HG03066 (cell line): ENCODE results near the gene KLHL20.
"Not testable (repeated sequence)": the region's sequence is repeated elsewhere in the genome, so short reads cannot be mapped to it uniquely, and the experiment has no call there.

Experiments used
- ATAC-seq: cut with Tn5 transposase; IDR thresholded peaks from one replicate; pipeline ENCODE4 v1.9.1; 2021; ENCODE audit warnings: low read depth; ENCODE audit not compliant: unreplicated experiment

KLHL20 gene

GRCh38 chr1:173714759-173715537 is at the start of gene KLHL20:
KLHL20 (plus strand) TSS chr1:173714981; CDS start chr1:173716044, 1,063 bp downstream.
- ATAC-seq = peak; percentile 94

GRCh38 chr1:173666646-173667045 is 48.1 kb upstream of the KLHL20 start:
- ATAC-seq = no peak

GRCh38 chr1:173669491-173669941 is 45.3 kb upstream of the KLHL20 start, which contains the start of gene ANKRD45:
ANKRD45 (minus strand) TSS chr1:173669851; CDS start chr1:173659418, 10,433 bp downstream.
- ATAC-seq = no peak

- ATAC-seq = not testable (repeated sequence)
Measured at GRCh38 chr1:173674496-173674895, 40.3 kb upstream of the KLHL20 start.

GRCh38 chr1:173680152-173680551 is 34.6 kb upstream of the KLHL20 start:
- ATAC-seq = not testable (repeated sequence)

- no peak for ATAC-seq
Measured at GRCh38 chr1:173682184-173682583, 32.6 kb upstream of the KLHL20 start.

- ATAC-seq = not testable (repeated sequence)
Measured at GRCh38 chr1:173683838-173684237, 30.9 kb upstream of the KLHL20 start.

GRCh38 chr1:173685121-173685520 is 29.7 kb upstream of the KLHL20 start:
- ATAC-seq = not testable (repeated sequence)

GRCh38 chr1:173688300-173688699 is 26.5 kb upstream of the KLHL20 start:
- no peak for ATAC-seq

- ATAC-seq = no peak
Measured at GRCh38 chr1:173693238-173693637, 21.5 kb upstream of the KLHL20 start.

- ATAC-seq = not testable (repeated sequence)
Measured at GRCh38 chr1:173701299-173701698, 13.5 kb upstream of the KLHL20 start.

GRCh38 chr1:173702736-173703135 is 12.0 kb upstream of the KLHL20 start:
- ATAC-seq = no peak

GRCh38 chr1:173705117-173705516 is 9.7 kb upstream of the KLHL20 start:
- ATAC-seq = no peak

GRCh38 chr1:173708787-173709186 is 6.0 kb upstream of the KLHL20 start:
- no peak for ATAC-seq

GRCh38 chr1:173714441-173714758 is 381 bp upstream of the KLHL20 start:
- ATAC-seq = no peak

- no peak for ATAC-seq
Measured at GRCh38 chr1:173715538-173715844, 710 bp downstream of the KLHL20 start.

GRCh38 chr1:173717238-173717637 is 2.5 kb downstream of the KLHL20 start:
- no peak for ATAC-seq

- not testable (repeated sequence) for ATAC-seq
Measured at GRCh38 chr1:173731331-173731730, 16.6 kb downstream of the KLHL20 start.

- no peak for ATAC-seq
Measured at GRCh38 chr1:173733912-173734311, 19.1 kb downstream of the KLHL20 start.

- not testable (repeated sequence) for ATAC-seq
Measured at GRCh38 chr1:173736104-173736503, 21.3 kb downstream of the KLHL20 start.

- ATAC-seq = no peak
Measured at GRCh38 chr1:173742203-173742886, 27.6 kb downstream of the KLHL20 start.

GRCh38 chr1:173744651-173745050 is 29.9 kb downstream of the KLHL20 start:
- ATAC-seq = no peak
